Stomach (tissue), 4 donors: ENCODE data around the gene PLAAT5.

Source experiments
- CTCF ChIP-seq, 7 experiments: fragments of 450-650 bp in 4 of 7; fragments of 200-600 bp in 3 of 7; sonication (generic) in 3 of 7; IDR thresholded peaks; one replicate each; pipeline ENCODE4 v1.5.1; 2016 to 2019; ENCODE audit warnings: antibody characterized with exemption in 7 of 7, control low read depth in 2 of 7, mild to moderate bottlenecking in 1 of 7
- POLR2A ChIP-seq, 4 donors: fragments of 450-650 bp; IDR thresholded peaks; one replicate each; pipeline ENCODE4 v1.6.1; 2016; ENCODE audit warnings: antibody characterized with exemption in 4 of 4, control low read depth in 2 of 4, mild to moderate bottlenecking in 1 of 4, moderate library complexity in 1 of 4

GRCh38 chr11:63480039-63480438 lies 10.9 kb downstream of the PLAAT5 start:
- no peak for TF ChIP-seq POLR2A (IDR thresholded peaks at IDR 0.05)
- TF ChIP-seq CTCF (IDR thresholded peaks at IDR 0.05) = no peak
